K562 treated with DMSO at 1 percent for 48 hours (cell line): ENCODE measurements around the gene CADPS. TPM values are rescaled to one million over a fixed set of nuclear protein-coding genes. Genes with fewer than 3 reads are reported as not detected.

ENCODE experiments used
- total RNA-seq: library from RNA; unstranded; fragments of 300-600 nt; gene quantifications from 2 replicates; pipeline ENCODE4 v1.2.3, GENCODE V29; 2022; ENCODE audit warnings: low replicate concordance; ENCODE audit errors: extremely low read depth

Gene CADPS
- not detected in 2 replicates for total RNA-seq

DNA sequence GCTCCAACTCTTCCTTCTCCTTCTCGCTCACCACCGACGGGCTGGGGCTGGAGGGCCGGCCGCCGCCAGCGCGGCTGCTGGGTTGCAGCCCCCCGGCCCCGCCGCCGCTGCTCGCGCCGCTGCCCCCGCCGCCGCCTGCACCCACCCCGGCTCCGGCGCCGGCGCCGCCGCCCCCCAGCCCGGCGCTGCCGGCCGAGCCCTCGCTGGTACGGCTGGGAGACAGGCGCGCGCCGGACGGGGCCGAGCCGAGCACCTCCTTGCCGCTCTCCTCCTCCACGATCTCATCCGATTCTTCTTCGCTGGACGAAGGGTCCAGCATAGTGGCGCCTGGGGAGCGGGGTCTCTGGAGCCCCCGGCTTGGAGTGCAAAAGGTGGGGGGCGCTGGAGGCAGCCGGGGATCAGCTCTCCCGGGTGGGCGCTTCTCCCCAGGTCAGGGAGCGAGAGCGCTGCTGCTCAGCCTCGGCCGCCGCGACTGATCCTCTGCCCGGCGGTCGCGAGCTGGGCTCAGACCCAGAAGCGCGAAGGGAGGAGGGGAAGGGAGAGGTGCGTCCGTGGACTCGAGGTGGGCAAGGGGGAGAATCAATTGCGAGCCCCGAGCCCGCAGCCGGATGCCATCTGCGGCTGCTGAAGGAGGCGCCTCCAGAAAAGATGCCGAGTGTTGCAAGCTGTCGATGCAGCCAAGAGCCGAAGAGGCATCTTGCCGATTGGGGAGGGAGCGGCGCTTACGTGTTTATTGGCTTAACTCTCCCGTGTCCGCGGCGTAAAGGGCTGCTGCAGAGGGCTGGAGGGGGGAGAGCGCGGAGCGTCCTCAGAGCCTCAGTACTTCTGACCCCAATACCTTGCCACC, at the start of gene CADPS:
CADPS (minus strand) TSS at position 706 of the 847 bp plus-strand sequence; CDS start at position 319, 387 bp downstream.

DNA sequence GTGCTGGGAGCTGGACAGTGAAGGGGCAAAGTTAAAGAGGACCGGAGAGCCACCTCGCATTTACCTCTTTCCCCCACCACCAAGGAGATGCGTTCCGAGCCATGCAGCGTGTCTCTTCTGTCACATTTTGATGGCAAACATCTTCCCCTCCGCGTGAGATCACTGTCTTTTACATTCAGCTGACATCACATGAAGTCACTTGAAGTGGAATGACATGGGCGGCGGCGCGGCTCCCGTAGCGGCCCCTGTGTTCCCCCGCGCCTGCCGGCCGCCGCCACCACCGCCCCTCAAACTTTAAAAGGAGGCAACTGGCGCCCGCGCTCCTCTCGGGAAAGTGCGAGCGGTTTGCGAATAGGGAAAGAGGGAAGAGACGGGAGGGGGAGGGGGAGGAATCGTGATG, 502.0 kb downstream of the CADPS start, which contains the start of gene FEZF2:
FEZF2 (minus strand) TSS at position 336 of the 400 bp plus-strand sequence. CDS start 682 bp downstream, outside the sequence.

